T-helper 17 cell (primary cell): ENCODE data around the gene RNF144A. TPM values are rescaled to one million over a fixed set of nuclear protein-coding genes. Genes with fewer than 3 reads are reported as not detected.
A peak's percentile ranks its signal among the peaks of the same experiment; 100 is the strongest.

Experiments
- ATAC-seq: fragments of 150-1000 bp; cut with Tn5 transposase; 2 replicates; pipeline ENCODE4 v1.10.0; 2021; ENCODE audit warnings: mild to moderate bottlenecking, moderate library complexity
- DNase-seq, 3 donors: peaks; one replicate each; pipeline versions ENCODE4 v3.0.0 to v3.0.0-alpha.2; 2020 to 2021
- H3K9me3 ChIP-seq: one replicate; pipeline ENCODE4 v1.7.0; 2013; ENCODE audit warnings: low read length, mild to moderate bottlenecking; ENCODE audit not compliant: control insufficient read depth, poor library complexity, severe bottlenecking
- H3K27ac Mint-ChIP-seq: one replicate; pipeline ENCODE4 v1.8.0; 2022; ENCODE audit warnings: mild to moderate bottlenecking, moderate library complexity, mixed read lengths
- H3K27me3 Mint-ChIP-seq: one replicate; pipeline ENCODE4 v1.8.0; 2022; ENCODE audit warnings: mixed read lengths
- H3K36me3 Mint-ChIP-seq: one replicate; pipeline ENCODE4 v1.8.0; 2022; ENCODE audit warnings: low read depth, mixed read lengths
- H3K4me1 Mint-ChIP-seq: one replicate; pipeline ENCODE4 v1.8.0; 2022; ENCODE audit warnings: mild to moderate bottlenecking, mixed read lengths
- H3K4me3 Mint-ChIP-seq: one replicate; pipeline ENCODE4 v1.8.0; 2022; ENCODE audit warnings: mild to moderate bottlenecking, moderate library complexity, mixed read lengths
- total RNA-seq, 4 donors: library from RNA in 2 of 4; stranded (reverse) in 2 of 4; gene quantifications; one replicate each; pipeline ENCODE4 v1.2.3 and lab custom pipeline; 2022 to 2026

RNF144A gene
- total RNA-seq, 2 donors from 2014 or later: 15.1 to 21.4 TPM

DNA sequence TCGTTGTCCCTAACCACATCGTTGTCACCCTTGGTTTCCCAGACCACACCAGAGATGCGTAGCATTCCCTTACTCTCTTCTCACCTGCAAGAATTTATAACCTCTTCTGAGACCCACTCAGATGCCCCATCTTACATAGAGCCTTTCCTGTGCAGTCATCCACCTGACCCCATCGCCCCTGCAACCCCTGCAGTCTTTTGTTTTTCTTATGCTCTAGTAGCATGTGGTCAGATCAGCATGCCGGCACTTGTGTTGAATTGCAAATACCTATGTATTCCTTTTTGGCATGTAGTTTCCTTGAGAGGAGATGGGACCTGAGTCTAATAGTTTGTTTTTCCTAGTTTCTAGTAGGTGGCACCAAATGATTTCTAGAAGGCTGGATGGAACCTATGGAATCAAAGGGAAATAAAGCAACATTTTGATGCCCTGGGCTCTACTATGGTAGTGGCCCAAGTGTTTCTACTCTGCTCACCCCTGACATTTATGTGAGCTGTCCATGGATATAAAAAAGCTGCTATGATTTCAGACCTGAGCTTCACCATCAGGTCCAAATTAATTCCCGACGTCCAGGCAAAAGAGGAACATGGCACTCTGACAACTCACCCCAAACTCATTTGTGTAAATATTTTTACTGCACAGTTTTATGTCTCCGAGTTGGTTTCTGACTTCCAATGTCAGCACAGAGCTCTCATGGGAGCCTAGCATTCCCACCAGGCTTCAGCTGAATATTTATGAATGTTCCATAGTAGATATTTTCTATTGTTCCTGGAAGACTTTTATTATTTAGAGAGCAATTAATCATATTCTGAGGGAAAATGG is 143.6 kb downstream of the RNF144A start:
- ATAC-seq: no peak
- peaks cover 19% of the 10 kb centered on the region for H3K4me1 Mint-ChIP-seq
- H3K9me3 ChIP-seq: no peaks in the 10 kb centered on the region
- no peak overlapping the region for H3K4me3 Mint-ChIP-seq
- H3K27me3 Mint-ChIP-seq: no peaks in the 10 kb centered on the region
- H3K27ac Mint-ChIP-seq: no peak overlapping the region
- H3K36me3 Mint-ChIP-seq: peaks cover 5% of the 10 kb centered on the region
- DNase-seq: no peak

DNA sequence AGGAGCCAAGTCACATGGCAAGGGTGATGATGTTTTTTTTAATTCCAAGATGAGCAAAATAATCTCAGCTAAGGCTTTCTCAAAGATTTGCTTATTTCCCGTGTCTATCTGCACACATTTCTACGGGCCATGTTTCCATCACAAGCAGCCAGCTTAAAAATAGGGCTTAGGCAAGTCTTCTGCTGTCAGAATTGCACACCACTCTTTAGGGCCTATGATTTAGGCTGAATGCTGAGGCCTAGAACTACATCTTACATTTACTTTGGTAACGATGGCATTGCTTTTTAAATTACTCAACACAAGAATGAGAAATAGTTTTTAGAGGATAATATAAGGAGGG is 144.2 kb downstream of the RNF144A start:
- Mint-ChIP-seq H3K36me3 (peaks cover 5% of the 10 kb centered on the region), H3K4me1 (peaks cover 19% of the 10 kb centered on the region), H3K27me3 (no peaks in the 10 kb centered on the region), H3K27ac (no peak overlapping the region), H3K4me3 (no peak overlapping the region)
- no peak for DNase-seq
- H3K9me3 ChIP-seq: no peaks in the 10 kb centered on the region
- ATAC-seq: no peak

DNA sequence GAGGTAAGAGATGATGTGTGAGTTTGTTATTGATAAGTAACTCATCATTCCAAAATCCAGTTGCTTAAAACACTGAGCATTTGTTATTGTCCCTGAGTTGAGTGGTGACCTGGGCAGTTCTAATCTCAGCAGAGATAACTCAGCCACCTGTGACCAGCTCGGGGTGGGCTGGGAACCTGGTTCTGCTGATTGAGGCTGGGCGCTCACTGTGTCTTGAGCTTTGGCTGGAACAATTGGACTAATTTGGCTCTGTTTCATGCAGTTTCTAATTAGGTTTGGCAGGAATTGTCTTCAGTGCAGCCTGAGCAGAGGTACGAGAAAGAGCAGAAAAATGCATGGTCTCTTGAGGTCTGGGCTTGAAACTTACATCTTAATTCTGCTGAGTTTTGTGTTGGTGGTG is 144.7 kb downstream of the RNF144A start:
- Mint-ChIP-seq H3K27ac (no peak overlapping the region), H3K27me3 (no peaks in the 10 kb centered on the region), H3K36me3 (peaks cover 5% of the 10 kb centered on the region), H3K4me3 (no peak overlapping the region), H3K4me1 (peaks cover 19% of the 10 kb centered on the region)
- DNase-seq: no peak
- no peaks in the 10 kb centered on the region for H3K9me3 ChIP-seq
- ATAC-seq: no peak

- peaks cover 5% of the 10 kb centered on the region for H3K36me3 Mint-ChIP-seq
- H3K27ac Mint-ChIP-seq: no peak overlapping the region
- ATAC-seq: no peak
- H3K27me3 Mint-ChIP-seq: no peaks in the 10 kb centered on the region
- H3K4me1 Mint-ChIP-seq: peaks cover 10% of the 10 kb centered on the region
- no peak overlapping the region for H3K4me3 Mint-ChIP-seq
- H3K9me3 ChIP-seq: no peaks in the 10 kb centered on the region
- no peak for DNase-seq
Measured at GRCh38 chr2:7063789-7064188, 146.6 kb downstream of the RNF144A start.

- H3K4me3 Mint-ChIP-seq: no peak overlapping the region
- no peaks in the 10 kb centered on the region for H3K27me3 Mint-ChIP-seq
- H3K36me3 Mint-ChIP-seq: peaks cover 4% of the 10 kb centered on the region
- no peaks in the 10 kb centered on the region for H3K9me3 ChIP-seq
- ATAC-seq (no peak), DNase-seq (no peak)
- H3K27ac Mint-ChIP-seq: no peak overlapping the region
- peaks cover 3% of the 10 kb centered on the region for H3K4me1 Mint-ChIP-seq
Measured at GRCh38 chr2:7068457-7068856, 151.2 kb downstream of the RNF144A start.

GRCh38 chr2:7070483-7070882 is 153.3 kb downstream of the RNF144A start:
- Mint-ChIP-seq H3K36me3 (peaks cover 5% of the 10 kb centered on the region), H3K27ac (no peak overlapping the region), H3K27me3 (no peaks in the 10 kb centered on the region), H3K4me1 (peaks cover 3% of the 10 kb centered on the region), H3K4me3 (no peak overlapping the region)
- ATAC-seq (no peak), DNase-seq (no peak)
- no peaks in the 10 kb centered on the region for H3K9me3 ChIP-seq

DNA sequence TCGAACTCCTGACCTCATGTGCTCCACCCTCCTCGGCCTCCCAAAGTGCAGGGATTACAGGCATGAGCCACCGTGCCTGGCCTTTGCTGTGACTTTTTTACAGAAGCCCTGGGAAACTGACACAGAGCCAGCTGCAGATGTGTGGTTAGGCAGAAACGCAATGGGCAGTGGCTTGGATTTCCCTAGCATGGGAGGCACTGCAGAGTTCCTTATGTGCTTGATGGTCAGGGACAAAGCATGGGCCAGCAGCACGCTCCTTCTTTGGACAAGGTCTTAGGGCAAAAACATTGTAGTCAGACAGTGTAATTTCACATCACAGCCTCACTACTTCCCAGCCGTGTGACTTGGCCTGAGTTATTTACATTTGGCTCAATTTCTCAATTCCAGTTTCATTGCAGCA is 153.9 kb downstream of the RNF144A start:
- H3K4me1 Mint-ChIP-seq: peaks cover 3% of the 10 kb centered on the region
- H3K4me3 Mint-ChIP-seq: no peak overlapping the region
- H3K27me3 Mint-ChIP-seq: no peaks in the 10 kb centered on the region
- peaks cover 5% of the 10 kb centered on the region for H3K36me3 Mint-ChIP-seq
- ATAC-seq (no peak), DNase-seq (no peak)
- H3K27ac Mint-ChIP-seq: no peak overlapping the region
- no peaks in the 10 kb centered on the region for H3K9me3 ChIP-seq

- H3K9me3 ChIP-seq: no peaks in the 10 kb centered on the region
- H3K4me3 Mint-ChIP-seq: no peak overlapping the region
- peaks cover 5% of the 10 kb centered on the region for H3K4me1 Mint-ChIP-seq
- H3K36me3 Mint-ChIP-seq: peaks cover 5% of the 10 kb centered on the region
- H3K27ac Mint-ChIP-seq: no peak overlapping the region
- H3K27me3 Mint-ChIP-seq: no peaks in the 10 kb centered on the region
- no peak for ATAC-seq
- no peak for DNase-seq
Measured at GRCh38 chr2:7071916-7072556, 154.8 kb downstream of the RNF144A start.

DNA sequence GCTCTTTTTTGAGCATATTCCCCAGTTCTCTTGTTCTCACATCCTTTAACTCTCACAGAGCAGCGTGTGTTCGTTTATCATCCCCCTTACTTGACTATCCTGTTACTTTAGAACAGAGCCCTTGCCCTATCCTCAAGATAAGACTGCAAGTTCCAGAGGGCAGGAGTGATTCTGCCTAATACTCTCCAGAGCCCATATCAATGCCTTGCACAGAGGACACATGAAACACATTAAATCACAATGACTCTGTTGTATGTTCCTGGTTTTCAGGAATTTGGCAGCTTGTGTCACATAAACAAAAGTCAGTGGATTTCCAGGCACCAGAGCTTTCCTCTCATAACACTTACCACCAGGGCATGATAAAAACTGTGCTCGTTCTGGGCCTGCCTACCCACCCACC is 156.7 kb downstream of the RNF144A start:
- no peaks in the 10 kb centered on the region for H3K27me3 Mint-ChIP-seq
- H3K36me3 Mint-ChIP-seq: peaks cover 5% of the 10 kb centered on the region

GRCh38 chr2:7075834-7076233 is 158.6 kb downstream of the RNF144A start:
- Mint-ChIP-seq H3K4me1 (peaks cover 2% of the 10 kb centered on the region), H3K4me3 (no peak overlapping the region), H3K27me3 (no peaks in the 10 kb centered on the region), H3K36me3 (peaks cover 2% of the 10 kb centered on the region), H3K27ac (peak overlapping the region; percentile 14)
- ATAC-seq (no peak), DNase-seq (no peak)
- no peaks in the 10 kb centered on the region for H3K9me3 ChIP-seq

More for the DNA sequence above, 156.7 kb downstream of the RNF144A start:
- Mint-ChIP-seq H3K4me1 (peaks cover 2% of the 10 kb centered on the region), H3K4me3 (no peak overlapping the region), H3K27ac (no peak overlapping the region)
- no peak for ATAC-seq
- no peak for DNase-seq
- H3K9me3 ChIP-seq: no peaks in the 10 kb centered on the region

DNA sequence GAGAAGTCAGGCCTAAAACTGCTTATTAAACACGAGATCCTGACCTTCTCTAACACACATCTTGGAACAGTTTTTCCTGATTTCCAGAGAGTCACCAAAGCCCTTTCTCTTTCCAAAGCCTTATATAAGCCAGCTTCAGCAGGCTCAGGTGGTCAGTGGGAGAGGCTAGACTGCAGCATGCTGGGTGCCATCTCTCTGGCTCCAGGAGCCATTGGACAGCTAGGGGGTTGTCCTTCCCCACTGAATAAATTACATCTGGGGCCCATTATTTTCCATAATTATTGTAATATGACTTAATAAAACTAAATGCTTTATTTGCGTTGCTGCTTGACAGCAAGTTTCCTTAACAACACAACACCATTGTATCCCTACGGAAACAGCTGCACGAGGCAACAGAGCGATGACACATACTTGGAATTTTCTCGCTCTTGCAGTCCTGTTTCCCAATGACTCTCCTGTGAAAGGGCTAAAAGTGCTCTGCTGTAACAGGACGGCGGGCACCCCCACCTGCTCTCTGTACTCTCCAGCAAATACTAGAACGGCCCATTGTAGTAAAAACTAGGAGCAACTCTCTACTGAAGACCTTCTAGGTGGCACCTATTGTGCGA is 160.6 kb downstream of the RNF144A start:
- ATAC-seq (no peak), DNase-seq (no peak)
- no peaks in the 10 kb centered on the region for H3K9me3 ChIP-seq
- H3K27ac Mint-ChIP-seq: no peak overlapping the region
- no peak overlapping the region for H3K4me3 Mint-ChIP-seq
- peaks cover 2% of the 10 kb centered on the region for H3K4me1 Mint-ChIP-seq
- H3K27me3 Mint-ChIP-seq: no peaks in the 10 kb centered on the region
- peaks cover 2% of the 10 kb centered on the region for H3K36me3 Mint-ChIP-seq

DNA sequence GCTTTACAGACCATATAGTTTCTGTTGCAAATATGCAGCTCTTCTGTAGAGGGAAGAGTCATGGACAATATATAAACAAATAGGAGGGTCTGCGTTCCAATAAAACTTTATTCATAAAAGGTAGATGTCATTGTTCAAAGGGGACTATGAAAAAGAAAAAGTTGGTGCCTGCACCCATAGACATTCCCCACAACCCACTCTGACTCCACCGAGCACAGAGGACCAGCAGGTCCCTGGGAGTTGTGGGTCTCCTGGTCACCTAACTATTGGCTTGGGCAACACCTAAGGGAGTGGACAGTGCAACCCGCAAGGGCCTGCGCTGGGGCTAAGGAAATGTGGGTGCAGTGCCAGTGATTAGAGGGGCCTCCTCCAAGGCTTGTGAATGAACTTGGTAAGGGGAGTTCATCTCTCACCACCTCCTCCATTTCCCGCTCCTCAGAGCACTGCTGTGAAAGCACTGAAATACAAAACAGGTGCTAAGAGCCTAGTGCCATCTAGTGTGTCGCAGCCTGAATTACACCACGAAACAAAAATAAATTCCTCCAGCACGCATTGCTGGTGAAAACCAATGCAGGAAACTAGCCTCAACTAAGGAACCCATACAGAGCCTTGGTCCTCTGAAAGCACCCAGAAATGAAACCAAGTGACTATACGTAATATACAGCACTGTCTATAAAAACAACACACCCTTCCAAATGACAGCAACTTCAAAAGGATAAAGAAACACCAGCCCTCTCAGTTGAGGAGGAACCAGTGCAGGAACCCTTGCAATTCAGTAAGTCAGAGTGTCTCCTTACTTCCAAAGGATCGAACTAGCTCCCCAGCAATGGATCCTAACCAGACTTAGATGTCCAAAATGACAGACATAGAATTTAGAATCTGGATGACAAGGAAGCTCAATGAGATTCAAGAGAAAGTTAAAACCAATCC is 166.6 kb downstream of the RNF144A start:
- ATAC-seq (no peak), DNase-seq (no peak)
- H3K9me3 ChIP-seq: no peaks in the 10 kb centered on the region
- H3K4me3 Mint-ChIP-seq: no peak overlapping the region
- H3K27ac Mint-ChIP-seq: no peak overlapping the region
- no peaks in the 10 kb centered on the region for H3K27me3 Mint-ChIP-seq
- H3K36me3 Mint-ChIP-seq: peaks cover 3% of the 10 kb centered on the region
- H3K4me1 Mint-ChIP-seq: no peaks in the 10 kb centered on the region

GRCh38 chr2:7084601-7085000 is 167.4 kb downstream of the RNF144A start:
- DNase-seq (no peak), ATAC-seq (no peak)
- Mint-ChIP-seq H3K27ac (no peak overlapping the region), H3K36me3 (peaks cover 3% of the 10 kb centered on the region), H3K4me3 (no peak overlapping the region), H3K4me1 (no peaks in the 10 kb centered on the region), H3K27me3 (no peaks in the 10 kb centered on the region)
- no peaks in the 10 kb centered on the region for H3K9me3 ChIP-seq
